Hindlimb muscle (tissue), 1 donor: ENCODE measurements around the gene FABP1. TPM values are rescaled to one million over a fixed set of nuclear protein-coding genes. Genes with fewer than 3 reads are reported as not detected.

Source experiments
- DNase-seq: peaks from one replicate; pipeline ENCODE4 v3.0.0-alpha.2; 2013
- polyA plus RNA-seq: library from polyadenylated mRNA; unstranded; fragments of 120-200 nt; gene quantifications from one replicate; pipeline ENCODE4 v1.2.1, GENCODE V29; 2013; ENCODE audit not compliant: insufficient read length

The FABP1 gene
- polyA plus RNA-seq, 1 donor = 0.53 TPM

- DNase-seq = no peak
These were observed 50.8 kb downstream of the FABP1 start for GRCh38 chr2:88077080-88077479.

GRCh38 chr2:88074854-88075292 is 53.0 kb downstream of the FABP1 start:
- DNase-seq = no peak

DNA sequence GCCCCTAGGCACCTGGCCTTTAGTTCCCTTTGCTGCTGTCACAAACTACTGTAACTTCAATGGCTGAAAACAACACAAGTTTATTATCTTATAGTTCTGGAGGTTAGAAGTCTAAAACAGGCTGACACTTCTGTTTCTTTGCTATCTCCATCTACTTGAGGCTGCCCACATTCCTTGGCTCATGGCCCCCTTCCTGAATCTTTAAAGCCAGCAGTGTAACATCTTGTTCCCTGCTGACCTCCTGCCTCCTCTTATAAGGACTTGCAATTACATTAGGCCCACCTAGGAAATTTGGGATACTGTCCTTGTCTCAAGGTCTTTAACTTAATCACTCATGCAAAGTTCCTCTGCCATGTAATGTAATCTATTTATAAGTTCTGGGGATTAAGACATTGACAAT is 53.7 kb downstream of the FABP1 start:
- DNase-seq = no peak

Other genes starting within 250 kb of the FABP1 start
- not detected for gene RNU2-63P, start 111.5 kb downstream of the FABP1 start, polyA plus RNA-seq
- gene KRCC1, start 72.3 kb downstream of the FABP1 start, polyA plus RNA-seq = 33.0 TPM
- gene SMYD1, start 60.2 kb downstream of the FABP1 start, polyA plus RNA-seq = 326 TPM
- gene THNSL2, start 42.3 kb upstream of the FABP1 start, polyA plus RNA-seq = 20.5 TPM